ENCODE data around the gene RAB20. TPM values are rescaled to one million over a fixed set of nuclear protein-coding genes. Genes with fewer than 3 reads are reported as not detected.

Gene RAB20
- total RNA-seq, 1 experiment from 2014 or later, result 7.9 TPM

DNA sequence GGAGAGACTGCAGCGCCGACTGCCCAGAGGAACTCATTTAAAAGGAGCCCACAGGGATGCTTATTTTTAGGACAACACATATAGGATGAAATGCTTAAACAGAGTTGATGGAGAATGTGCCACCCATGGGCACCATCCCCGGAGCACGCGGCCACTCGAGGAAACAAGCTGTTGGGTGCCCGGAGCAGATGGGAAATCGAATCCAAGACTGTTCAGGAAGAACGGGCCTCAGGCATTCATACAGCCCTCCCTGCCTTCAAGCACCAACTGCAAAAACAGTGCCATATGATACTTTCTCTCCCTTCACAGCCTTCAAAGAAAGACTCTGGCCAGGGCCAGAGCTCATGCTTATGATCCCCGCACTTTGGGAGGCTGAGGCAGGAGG, 40.2 kb downstream of the RAB20 start:
- Histone ChIP-seq H3K27me3 (ENCODE audit: control insufficient read depth, insufficient read depth, low read length) (no peaks in the 10 kb centered on the region), H3K4me3 (ENCODE audit: low read depth in 2 of 2, low read length in 2 of 2) (no peak overlapping the region), H3K36me3 (ENCODE audit: control insufficient read depth, insufficient read depth, low read length) (no peaks in the 10 kb centered on the region), H3K4me1 (ENCODE audit: control insufficient read depth, insufficient read depth, low read length) (peaks cover 4% of the 10 kb centered on the region), H3K9me3 (ENCODE audit: control insufficient read depth, insufficient read depth, low read depth, low read length) (no peaks in the 10 kb centered on the region), H3K27ac (ENCODE audit: low read length) (no peak overlapping the region)
- intact Hi-C loops (cut with micrococcal nuclease; ENCODE audit: unreplicated experiment), result no loop called here
- DNase-seq (ENCODE audit: low read depth, low spot score) (no peak), ATAC-seq (no peak)
- BruUV-seq (replicated peaks), result no TSS peak
- ChIA-PET CTCF (no interaction called here), POLR2A (no interaction called here)
- in situ Hi-C loops (cut with HindIII; ENCODE audit: low pct_unique_long_range_greater_than_20kb, low sequenced_read_pairs), result no loop called here
- TF ChIP-seq, protein P1, sequence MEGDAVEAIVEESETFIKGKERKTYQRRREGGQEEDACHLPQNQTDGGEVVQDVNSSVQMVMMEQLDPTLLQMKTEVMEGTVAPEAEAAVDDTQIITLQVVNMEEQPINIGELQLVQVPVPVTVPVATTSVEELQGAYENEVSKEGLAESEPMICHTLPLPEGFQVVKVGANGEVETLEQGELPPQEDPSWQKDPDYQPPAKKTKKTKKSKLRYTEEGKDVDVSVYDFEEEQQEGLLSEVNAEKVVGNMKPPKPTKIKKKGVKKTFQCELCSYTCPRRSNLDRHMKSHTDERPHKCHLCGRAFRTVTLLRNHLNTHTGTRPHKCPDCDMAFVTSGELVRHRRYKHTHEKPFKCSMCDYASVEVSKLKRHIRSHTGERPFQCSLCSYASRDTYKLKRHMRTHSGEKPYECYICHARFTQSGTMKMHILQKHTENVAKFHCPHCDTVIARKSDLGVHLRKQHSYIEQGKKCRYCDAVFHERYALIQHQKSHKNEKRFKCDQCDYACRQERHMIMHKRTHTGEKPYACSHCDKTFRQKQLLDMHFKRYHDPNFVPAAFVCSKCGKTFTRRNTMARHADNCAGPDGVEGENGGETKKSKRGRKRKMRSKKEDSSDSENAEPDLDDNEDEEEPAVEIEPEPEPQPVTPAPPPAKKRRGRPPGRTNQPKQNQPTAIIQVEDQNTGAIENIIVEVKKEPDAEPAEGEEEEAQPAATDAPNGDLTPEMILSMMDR (IDR thresholded peaks at IDR 0.05), result no peak
- TF ChIP-seq, protein P2, sequence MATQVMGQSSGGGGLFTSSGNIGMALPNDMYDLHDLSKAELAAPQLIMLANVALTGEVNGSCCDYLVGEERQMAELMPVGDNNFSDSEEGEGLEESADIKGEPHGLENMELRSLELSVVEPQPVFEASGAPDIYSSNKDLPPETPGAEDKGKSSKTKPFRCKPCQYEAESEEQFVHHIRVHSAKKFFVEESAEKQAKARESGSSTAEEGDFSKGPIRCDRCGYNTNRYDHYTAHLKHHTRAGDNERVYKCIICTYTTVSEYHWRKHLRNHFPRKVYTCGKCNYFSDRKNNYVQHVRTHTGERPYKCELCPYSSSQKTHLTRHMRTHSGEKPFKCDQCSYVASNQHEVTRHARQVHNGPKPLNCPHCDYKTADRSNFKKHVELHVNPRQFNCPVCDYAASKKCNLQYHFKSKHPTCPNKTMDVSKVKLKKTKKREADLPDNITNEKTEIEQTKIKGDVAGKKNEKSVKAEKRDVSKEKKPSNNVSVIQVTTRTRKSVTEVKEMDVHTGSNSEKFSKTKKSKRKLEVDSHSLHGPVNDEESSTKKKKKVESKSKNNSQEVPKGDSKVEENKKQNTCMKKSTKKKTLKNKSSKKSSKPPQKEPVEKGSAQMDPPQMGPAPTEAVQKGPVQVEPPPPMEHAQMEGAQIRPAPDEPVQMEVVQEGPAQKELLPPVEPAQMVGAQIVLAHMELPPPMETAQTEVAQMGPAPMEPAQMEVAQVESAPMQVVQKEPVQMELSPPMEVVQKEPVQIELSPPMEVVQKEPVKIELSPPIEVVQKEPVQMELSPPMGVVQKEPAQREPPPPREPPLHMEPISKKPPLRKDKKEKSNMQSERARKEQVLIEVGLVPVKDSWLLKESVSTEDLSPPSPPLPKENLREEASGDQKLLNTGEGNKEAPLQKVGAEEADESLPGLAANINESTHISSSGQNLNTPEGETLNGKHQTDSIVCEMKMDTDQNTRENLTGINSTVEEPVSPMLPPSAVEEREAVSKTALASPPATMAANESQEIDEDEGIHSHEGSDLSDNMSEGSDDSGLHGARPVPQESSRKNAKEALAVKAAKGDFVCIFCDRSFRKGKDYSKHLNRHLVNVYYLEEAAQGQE (IDR thresholded peaks at IDR 0.05; ENCODE audit: insufficient read depth in 1 of 2, low read depth in 2 of 2, low read length in 1 of 2), result no peak
- TF ChIP-seq SIN3A (IDR thresholded peaks at IDR 0.05; ENCODE audit: borderline replicate concordance, insufficient read depth, low read depth, low read length) (no peak), TCF7L2 (IDR thresholded peaks at IDR 0.05; ENCODE audit: low read depth, low read length) (no peak), POLR2AphosphoS5 (IDR thresholded peaks at IDR 0.05; ENCODE audit: low read depth, low read length) (no peak)

GRCh38 chr13:110520431-110521295, 40.9 kb downstream of the RAB20 start:
- TF ChIP-seq POLR2AphosphoS5 (IDR thresholded peaks at IDR 0.05; ENCODE audit: low read depth, low read length) (no peak), TCF7L2 (IDR thresholded peaks at IDR 0.05; ENCODE audit: low read depth, low read length) (no peak), SIN3A (IDR thresholded peaks at IDR 0.05; ENCODE audit: borderline replicate concordance, insufficient read depth, low read depth, low read length) (no peak)
- TF ChIP-seq, protein P2 (IDR thresholded peaks at IDR 0.05; ENCODE audit: insufficient read depth in 1 of 2, low read depth in 2 of 2, low read length in 1 of 2), result no peak
- TF ChIP-seq, protein P1 (IDR thresholded peaks at IDR 0.05), result no peak
- ChIA-PET CTCF (no interaction called here), POLR2A (no interaction called here)
- Histone ChIP-seq H3K9me3 (ENCODE audit: control insufficient read depth, insufficient read depth, low read depth, low read length) (no peaks in the 10 kb centered on the region), H3K27ac (ENCODE audit: low read length) (no peak overlapping the region), H3K4me1 (ENCODE audit: control insufficient read depth, insufficient read depth, low read length) (peaks cover 4% of the 10 kb centered on the region; the same call in 1 of the 2 replicates), H3K27me3 (ENCODE audit: control insufficient read depth, insufficient read depth, low read length) (no peaks in the 10 kb centered on the region), H3K4me3 (ENCODE audit: low read depth in 2 of 2, low read length in 2 of 2) (no peak overlapping the region), H3K36me3 (ENCODE audit: control insufficient read depth, insufficient read depth, low read length) (no peaks in the 10 kb centered on the region)
- no peak for DNase-seq (ENCODE audit: low read depth, low spot score)
- in situ Hi-C loops (cut with HindIII; ENCODE audit: low pct_unique_long_range_greater_than_20kb, low sequenced_read_pairs) (no loop called here), intact Hi-C loops (cut with micrococcal nuclease; ENCODE audit: unreplicated experiment) (no loop called here)
- BruUV-seq (replicated peaks), result no TSS peak
- no peak for ATAC-seq
